NCI-H510A (cell line): ENCODE measurements around the gene CORO7.
"Not testable (repeated sequence)": the region's sequence is repeated elsewhere in the genome, so short reads cannot be mapped to it uniquely, and the experiment has no call there.

Experiments
- DNase-seq: peaks from one replicate; lab custom pipeline; 2025; lab: John Stamatoyannopoulos, UW

The CORO7 gene

DNA sequence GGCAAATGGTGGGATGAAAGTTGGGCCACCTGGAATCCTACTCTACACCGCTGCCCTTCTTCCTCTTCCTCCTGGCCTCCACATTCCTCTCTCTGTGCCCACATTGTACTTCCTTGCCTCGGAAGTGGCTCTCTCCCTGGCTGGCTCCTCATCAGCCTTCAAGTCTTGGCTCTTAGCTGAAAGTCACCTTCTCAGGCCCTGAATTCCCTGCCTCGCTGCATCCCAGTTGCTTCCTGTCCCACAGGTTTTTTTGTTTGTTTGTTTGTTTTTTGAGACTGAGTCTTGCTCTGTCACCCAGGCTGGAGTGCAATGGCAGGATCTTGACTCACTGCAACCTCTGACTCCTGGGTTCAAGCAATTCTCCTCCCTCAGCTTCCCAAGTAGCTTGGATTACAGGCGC, 62.7 kb downstream of the CORO7 start:
- DNase-seq = no peak

DNA sequence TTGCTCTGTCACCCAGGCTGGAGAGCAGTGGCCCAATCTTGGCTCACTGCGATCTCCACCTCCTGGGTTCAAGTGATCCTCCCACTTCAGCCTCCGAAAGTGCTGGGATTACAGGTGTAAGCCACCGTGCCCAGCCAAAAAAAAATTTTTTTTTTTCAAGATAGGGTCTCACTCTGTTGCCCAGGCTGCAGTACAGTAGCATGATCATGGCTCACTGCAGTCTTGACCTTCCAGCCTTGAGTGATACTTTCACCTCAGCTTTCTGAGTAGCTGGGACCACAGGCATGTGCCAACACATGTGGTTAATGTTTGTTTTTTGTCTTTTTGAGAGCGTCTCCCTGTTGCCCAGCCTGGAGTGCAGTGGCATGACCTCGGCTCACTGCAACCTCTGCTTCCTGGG, 63.6 kb downstream of the CORO7 start:
- DNase-seq = no peak

DNA sequence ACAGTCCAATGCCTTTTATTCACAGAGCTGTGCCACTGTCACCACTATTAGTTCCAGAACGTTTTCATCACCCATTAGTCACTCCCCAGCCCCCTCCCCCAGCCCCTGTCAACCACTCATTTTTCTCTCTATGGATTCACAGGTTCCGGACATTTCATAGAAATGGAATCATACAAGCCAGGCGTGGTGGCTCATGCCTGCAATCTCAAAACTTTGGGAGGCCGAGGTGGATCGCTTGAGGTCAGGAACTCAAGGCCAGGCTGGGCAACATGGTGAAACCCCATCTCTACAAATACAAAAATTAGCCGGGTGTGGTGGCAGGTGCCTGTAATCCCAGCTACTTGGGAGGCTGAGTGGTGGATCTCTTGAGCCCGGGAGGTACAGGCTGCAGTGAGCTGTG, 64.5 kb downstream of the CORO7 start:
- DNase-seq = no peak

DNA sequence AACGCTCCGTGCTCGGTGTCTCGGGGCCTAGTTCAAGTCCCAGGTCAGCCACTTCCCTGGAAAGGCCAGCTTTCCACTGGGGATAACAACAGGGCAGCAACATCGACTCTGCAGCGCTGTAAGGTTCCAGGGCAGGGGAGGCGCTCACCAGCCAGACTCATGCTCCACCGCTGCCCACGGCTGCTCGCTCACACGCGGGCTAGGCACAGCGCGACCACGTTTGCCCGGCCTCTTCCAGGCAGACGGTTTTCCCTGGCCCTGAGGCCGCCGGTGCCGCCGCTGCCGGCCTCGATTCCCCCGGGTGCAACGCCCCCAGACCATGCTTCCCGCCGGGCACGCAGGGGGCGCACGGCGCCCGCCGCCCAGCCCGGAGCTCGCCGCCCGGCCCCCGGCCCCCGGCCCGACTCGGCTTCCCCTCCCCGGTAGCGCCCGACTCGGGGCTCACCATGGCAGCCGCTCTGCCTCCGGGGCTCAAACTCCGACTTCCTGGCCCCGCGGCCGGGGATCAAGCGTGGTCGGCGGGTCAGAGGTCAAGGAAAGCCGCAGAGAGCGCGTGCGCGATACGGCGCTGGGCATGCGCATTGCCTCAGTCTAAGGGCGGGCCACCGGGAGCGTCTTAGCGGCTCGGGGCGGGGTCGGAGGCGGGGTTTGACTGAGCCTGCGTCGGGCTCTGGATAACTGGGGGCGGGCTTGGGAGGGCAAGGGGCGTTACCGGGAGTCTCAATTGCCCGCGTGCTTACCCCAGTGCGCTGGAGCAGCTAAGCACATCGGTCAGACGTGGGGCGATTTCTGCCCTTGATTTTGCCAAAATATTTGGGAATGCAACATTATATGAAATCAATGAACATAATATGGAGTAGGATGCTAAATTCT, 65.4 kb downstream of the CORO7 start, which contains the start of gene PAM16:
TSS of gene PAM16 (minus strand) at position 535 of the 873 bp plus-strand sequence. CDS start at position 448, 87 bp downstream.
- DNase-seq = peak; percentile 76

DNA sequence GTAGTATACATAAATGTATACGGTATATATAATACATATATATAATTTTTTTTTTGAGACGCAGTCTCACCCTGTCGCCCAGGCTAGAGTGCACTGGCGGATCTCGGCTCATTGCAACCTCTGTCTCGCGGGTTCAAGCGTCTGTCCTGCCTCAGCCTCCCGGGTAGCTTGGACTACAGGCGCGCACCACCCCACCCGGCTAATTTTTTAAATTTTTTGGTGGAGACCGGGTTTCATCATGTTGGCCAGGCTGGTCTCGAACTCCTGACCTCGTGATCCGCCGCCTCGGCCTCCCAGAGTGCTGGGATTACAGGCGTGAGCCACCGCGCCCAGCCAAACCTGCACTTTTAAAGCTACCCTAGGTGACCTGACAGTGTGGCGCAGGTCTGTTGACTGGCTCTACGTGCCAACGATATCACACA, 66.0 kb downstream of the CORO7 start:
- no peak for DNase-seq

DNA sequence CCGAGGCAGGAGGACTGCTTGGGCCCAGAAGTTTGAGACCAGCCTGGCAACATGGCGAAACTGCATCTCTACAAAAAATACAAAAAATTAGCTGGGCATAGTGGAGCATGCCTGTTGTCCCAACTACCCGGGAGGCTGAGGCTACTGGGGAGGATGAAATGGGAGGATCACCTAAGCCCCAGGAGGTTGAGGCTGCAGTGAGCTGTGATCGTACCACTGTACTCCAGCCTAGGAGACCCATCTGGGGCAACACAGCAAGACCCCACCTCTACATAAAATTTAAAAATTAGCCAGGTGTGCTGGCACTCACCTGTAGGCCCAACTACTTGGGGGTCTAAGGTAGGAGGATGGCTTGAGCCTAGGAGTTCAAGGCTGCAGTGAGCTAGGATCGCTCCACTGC, 67.1 kb downstream of the CORO7 start:
- DNase-seq = no peak

DNA sequence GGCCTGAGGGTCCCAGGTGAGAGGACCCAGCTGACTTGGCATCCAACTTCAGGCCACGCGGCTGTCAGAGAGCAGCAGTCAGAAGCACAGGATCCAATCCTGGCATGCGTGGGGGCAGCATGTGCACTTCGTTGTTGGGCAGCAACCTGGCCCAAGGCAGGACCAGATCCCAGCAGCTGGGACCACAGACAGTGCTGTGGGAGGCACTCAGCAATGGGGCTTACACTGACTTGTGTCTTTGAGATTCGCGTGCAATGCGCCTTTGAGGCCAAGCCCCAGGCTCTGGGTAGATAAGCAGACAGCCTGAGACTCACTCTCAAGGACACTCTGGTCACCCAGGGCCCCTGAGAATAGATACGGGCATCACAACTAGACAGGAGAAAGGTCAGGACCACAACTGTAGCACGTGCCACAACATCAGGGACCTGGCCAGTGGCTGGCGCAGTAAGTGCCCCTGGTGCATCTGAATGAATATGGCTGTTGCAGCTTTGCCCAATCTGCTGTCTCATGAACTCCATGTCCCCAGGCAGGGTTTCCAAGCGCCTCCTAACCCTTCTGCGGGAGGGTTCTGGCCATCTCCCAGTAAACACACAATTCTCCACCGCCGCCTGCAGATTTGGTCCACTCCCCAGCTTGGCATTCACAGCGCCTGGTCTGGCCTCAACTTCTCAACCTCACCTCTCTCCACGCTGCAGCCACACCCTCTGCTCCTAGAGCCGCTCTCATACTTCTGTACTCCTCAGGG, 68.5 kb downstream of the CORO7 start:
- no peak for DNase-seq

DNA sequence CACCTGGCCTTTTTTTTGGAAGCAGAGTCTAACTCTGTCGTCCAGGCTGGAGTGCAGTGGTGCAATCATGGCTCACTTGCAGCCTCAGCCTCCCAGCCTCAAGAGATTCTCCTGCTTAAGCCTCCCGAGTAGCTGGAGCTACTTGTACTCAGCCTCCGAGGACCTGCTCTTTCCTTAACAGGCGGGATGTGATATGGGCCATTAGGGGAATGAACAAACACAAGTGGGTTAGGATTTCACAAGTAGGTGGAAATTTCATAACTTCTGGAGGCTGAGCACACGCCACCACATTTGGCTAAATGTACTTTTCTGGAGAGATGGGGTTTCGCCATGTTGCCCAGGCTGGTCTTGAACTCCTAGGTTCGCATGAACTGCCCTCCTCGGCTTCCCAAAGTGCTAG, 69.4 kb downstream of the CORO7 start:
- DNase-seq = no peak

DNA sequence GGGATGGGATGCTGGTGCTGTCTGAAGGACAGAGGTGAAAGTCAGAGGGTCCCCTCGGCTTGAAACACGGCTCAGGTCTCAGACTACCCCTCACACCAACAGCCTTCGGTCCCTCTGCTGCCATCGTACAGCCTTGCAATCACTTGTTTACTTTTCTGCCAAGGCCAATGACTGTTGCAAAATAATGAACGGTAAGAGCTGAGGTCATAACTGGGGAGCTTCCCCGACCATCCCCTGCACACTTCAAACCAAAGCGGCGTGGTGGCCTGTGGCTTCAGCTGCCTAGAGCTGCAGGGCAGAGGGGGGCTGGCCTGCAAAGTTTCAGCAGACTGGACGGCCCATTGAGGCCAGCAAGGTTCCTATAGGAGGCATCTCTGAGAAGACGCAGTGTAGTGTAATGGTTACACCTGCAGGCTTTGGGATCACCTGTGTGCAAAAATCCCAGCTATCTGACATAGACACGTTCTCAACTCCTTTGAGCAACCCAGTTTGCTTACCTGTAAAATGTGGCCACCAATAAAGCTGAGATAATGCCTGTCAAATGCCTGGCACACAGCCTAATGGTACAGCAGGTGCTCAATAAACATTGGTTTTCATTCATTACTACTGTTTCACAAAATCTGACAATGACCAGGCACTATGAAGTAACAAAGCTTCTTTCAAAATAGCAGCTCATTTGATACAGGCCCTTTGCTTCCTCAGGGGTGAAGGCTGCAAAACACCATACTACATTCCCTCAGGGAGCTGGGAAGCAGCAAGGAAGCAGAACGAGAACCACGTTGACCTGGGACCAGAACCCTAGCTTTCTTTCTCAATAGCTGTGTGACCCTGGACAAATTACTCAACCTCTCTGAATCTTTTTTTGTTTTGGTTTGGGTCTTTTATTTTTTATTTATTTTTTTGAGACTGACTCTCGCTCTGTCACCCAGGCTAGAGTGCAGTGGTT, 70.3 kb downstream of the CORO7 start:
- DNase-seq = no peak

DNA sequence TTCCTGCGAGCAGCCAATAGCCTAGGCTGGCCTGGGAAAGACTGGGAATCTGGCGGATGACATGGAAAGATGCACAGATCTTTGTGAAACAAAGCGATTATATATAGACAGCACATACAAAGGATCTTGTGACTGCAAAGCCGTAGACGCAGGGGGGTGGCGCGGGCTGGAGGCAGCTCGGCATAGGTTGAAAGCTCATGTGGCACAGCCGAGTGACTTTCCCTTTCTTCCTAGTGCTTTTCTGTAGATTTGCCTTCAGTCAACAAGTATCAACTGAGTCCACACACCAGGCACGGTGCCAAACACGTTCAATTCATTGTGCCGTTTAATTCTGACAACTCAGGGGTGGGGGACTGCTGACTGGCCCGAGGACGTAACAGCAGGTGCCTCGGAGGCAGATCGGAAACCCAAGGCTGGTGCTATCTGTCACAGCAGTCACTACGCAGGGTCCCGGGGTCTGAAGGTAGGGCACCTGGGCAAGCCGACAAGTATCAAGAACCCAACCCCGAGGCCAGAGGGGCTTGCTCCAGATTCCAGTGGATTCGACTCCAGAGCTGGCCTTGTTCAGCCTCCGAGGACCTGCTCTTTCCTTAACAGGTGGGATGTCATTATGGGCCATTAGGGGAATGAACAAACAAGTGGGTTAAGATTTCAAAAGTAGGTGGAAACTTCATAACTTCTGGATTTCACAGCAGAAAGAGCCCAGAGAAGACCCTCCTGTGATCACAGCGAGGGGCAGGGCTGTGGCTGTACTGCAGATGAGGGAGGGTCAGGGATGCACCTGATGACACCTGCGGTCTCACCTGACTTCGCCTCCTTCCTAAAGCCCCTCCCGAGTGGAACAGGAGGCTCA, 71.2 kb downstream of the CORO7 start:
- peak; percentile 46 for DNase-seq

DNA sequence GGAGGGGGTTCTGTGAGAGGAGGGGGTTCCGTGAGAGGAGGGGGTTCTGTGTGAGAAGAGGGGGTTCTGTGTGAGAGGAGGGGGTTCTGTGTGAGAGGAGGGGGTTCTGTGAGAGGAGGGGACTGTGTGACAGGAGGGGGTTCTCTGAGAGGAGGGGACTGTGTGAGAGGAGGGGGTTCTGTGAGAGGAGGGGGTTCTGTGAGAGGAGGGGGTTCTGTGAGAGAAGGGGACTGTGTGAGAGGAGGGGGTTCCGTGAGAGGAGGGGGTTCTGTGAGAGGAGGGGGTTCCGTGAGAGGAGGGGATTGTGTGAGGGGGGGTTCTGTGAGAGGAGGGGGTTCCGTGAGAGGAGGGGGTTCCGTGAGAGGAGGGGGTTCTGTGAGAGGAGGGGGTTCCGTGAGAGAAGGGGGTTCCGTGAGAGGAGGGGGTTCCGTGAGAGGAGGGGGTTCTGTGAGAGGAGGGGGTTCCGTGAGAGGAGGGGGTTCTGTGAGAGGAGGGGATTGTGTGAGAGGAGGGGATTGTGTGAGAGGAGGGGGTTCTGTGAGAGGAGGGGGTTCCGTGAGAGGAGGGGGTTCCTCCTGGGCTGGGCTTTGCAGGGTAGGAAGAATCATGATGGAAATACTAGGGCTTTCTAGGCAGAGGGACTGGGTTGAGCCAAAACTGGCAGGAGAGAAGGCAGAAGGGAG, 72.0 kb downstream of the CORO7 start:
- DNase-seq = not testable (repeated sequence)

DNA sequence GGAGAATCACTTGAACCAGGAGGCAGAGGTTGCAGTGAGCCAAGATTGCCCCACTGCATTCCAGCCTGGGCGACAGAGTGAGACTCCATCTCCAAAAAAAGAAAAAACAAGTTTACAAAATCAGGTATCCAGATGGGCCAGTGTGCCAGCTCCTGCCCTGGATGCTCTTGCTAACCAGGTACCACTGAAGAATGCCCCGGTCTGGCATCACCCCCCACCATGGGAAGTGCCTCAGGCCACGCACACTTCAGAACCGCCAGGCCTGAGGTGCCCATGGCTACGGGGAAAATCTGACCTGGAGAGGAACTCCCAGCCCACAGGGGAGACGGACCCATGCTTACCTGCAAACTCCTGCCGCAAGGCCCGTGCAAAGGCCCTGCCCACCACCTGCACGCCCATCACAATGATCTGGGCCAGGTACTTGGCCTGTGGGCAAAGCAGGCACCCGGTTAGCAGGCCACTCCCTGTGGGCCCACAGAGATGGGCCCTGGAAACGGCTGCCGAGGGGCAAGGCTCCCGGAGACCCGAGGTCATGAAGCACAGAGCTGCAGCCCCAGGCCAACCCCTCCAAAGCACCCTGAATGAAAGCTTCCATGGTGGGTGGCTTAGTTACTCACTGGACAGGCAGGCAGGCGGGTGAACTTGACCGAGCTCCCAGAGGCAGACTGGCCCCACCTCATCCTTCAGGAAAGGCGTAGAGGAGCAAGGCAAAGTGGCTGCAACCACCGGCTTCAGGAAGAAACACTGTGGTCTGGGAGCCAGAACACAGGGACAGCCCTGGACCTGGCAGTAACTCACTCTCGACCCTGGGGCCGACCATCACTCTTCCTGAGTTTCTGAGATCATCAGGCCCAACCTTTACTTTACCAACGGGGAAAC, 73.3 kb downstream of the CORO7 start:
- no peak for DNase-seq

DNA sequence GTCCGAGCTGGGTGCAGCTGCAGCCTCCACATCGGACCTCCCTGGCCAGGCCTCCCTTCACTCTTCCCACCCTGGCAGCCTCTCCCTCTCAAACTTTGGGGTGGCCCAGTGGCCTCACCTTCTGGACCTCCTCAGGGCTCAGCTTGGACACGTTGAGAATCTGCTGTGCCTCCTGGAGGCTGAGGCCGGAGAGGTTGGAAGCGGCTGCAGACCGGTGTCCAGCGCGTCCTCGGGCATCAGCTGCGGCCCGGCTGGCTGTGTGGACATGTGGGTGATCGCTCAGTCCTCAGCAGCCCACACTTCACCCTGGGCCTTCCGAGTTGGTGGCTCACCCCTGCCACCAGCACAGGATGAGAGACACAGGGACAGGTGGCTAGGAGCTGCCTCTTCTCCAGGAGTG, 75.1 kb downstream of the CORO7 start:
- DNase-seq = no peak

DNA sequence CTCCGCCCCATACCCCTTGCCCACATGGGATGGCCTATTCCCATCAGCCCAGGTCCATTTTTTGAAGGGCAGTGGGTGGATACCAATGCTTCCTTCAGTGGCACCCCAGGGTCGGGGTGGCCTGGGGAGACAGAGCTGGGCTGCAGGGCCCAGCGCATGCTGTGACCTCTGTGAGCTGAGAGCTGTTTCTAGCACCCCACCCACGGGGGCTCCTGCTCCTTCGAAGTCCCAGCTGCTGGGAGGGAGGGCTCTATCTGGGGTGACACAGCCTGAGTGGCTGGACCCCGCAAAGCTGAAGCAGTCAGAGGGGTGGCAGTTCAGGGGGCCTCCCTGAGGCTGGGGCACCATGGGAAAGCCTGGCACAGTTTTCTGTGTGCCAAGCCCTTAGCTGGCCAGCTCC, 76.0 kb downstream of the CORO7 start:
- DNase-seq = no peak

DNA sequence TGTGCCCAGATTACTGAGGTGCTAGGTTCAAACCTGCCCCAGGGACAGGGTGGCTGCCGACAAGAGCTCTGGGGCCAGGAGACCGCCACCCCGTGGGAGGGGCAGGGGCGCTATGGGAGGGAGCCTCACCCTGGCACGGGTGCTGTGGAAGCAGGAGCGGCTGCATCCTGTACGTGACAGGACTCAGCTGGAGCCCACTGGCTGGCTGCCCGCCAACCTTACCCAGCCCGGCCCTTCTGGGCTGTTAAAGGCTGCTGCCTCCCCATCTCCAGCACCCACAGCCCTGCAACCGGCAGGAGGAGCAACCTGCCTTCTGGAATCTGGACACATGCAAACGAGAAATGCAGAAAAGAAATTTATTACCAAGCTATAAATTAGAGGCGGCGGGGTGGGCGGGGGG, 76.5 kb downstream of the CORO7 start:
- DNase-seq = no peak

DNA sequence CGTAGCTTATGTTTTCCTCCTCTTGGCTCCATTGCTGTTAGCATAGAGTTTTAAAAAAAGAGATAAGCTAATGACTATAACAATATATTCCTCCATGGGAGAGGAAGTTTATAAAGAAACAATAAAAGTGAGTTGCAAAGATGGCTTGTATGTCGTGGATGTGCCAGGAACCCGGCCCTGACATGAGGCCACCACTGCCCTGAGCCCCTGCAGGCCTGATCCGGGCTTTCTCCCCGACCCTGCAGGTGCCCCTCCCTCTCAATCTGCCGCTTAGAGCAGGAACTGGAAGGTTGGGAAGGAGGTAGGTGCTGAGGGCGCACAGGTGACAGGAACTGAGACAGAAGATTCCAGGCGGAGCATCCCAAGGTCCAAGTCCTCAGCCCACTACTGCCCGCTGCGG, 76.9 kb downstream of the CORO7 start:
- DNase-seq = no peak

DNA sequence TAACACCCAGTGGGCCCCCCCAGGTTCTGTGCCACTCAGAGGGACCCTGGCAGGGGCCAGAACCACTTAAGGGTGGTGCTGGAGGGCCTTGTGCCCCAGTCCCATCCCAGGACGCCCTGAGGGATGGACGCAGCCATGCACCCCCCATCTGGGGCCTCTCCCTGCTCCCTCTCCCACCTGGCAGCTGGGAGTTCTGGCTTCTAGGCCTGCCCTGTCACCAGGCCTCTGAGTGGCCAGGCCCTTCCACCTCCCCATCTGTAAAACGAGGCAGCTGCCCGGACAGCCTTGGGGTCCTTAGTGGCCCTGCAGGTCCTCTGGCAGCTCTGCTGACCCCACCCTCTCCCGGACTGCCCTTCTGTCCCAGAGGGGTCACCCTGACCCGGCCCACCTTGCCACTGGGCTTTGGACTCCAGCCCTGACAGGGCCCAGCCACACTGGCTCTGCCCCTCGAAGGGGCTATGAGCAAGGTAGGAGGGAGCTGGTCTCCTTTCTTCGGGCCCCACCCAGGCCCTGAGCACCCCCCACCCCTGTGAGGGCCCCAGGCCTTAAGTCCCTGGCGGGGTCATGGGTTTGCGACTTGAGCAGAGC, 77.6 kb downstream of the CORO7 start:
- DNase-seq = no peak

DNA sequence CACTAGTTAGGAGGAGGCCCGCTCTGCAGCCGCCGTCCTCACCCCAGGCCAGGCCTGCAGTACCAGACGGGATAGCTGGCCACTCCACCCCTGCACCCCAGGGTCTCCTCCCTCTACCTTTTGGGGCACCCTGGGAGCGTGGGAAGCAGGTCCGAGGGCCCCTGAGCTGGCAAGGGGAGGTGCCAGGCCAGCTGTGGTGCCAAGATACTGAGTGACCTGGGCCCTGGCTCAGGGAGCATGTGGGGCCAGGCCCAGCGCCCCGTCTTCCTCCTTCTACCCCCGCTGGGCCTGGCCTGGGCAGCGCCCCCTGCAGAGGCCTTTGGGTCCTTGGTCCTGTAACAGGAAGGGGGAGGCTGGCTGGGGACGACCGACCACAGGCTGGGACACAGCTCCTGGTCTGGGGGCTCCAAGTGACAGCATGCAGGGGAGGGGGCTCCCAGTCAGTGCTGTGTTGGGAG, 78.2 kb downstream of the CORO7 start:
- DNase-seq = no peak

DNA sequence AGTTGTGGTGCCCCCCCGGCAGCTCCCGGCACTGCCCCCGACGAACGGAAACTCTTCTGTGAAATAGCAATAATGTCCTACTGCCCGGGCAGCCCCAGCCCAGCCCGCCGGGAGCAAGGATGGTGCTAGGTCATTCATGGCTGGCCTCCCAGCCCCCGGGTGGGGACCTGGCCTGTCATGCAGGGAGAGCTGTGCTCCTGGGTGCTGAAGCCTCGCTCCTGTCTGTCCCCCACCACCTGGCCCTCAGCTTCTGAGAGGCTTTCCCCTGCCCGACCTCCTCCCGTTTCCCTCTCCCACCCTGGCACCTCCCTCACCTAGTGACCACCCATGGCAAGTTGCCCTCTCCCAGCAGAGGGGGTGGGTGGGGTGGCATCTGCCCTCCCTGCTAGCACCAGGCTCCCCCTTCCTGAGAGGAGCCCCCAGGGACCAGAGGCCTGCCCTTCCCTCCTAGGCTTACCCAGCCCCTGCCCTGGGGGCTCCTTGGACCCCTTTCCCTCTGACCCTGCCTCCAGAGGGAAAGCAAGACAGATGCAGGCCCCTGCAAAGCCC, 78.8 kb downstream of the CORO7 start:
- DNase-seq = no peak
